HG02623 (cell line): ENCODE results near the gene CEBPZ.
"Not testable (repeated sequence)": the region's sequence is repeated elsewhere in the genome, so short reads cannot be mapped to it uniquely, and the experiment has no call there.

Experiments
- ATAC-seq: cut with Tn5 transposase; IDR thresholded peaks from one replicate; pipeline ENCODE4 v1.9.1; 2021; ENCODE audit warnings: moderate library complexity; ENCODE audit not compliant: unreplicated experiment

CEBPZ gene

GRCh38 chr2:37224063-37224462, 7.3 kb downstream of the CEBPZ start:
- ATAC-seq, result no peak

DNA sequence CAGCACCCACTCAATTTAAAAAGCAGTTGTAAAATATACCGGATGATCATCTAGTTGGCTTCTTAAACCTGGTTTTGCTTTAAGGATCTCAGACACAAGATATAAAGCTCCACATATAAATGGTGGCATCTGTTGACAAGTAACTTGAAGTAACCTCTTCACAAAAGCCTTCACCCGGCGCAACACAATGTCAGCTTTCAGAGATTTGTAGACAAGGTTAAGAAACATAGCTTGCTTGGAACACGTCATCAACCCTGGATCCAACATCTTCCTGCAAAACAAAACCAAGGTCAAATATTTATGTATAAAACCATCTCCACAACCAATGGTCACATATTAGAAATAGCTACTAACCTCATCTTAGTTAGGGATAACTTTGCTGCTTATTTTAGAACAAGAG, 8.3 kb downstream of the CEBPZ start:
- ATAC-seq, result no peak

DNA sequence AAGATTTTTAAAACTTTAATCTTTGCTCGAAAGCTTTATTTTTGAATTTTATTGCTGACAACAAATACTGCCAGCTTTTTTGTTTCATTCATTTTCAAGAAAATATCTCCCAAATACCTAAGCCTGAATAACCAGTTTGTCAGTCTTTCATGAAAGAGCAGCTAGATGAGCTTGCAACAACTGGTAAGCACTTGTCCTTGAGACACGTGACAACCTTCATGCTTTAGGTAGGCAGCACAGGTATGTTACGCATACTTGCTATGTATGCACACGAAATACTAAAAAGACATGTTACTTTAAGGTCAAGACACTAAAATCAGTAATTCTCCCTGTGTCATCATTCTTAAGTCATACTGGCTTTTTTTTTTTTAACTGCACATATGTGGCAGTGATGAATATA, 12.3 kb downstream of the CEBPZ start:
- ATAC-seq, result no peak

DNA sequence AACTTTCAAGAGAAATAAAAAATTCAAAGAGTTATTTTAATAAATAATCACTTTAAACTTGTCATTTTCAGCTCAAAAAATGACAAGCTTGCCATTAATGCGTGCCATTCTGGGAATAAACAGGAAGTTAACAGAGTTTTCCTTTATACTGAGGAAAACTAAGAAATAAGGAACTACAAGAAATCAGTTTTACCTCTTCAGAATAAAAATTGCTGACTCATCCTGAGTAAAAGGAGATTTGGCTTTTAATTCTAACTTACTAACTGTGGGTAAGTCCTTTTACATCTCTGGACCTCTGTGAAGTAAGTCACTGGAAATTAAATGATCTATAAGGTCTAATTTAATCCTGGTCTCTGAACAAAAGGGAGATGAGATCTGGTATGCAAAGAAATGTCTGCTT, 16.1 kb downstream of the CEBPZ start:
- ATAC-seq, result no peak

DNA sequence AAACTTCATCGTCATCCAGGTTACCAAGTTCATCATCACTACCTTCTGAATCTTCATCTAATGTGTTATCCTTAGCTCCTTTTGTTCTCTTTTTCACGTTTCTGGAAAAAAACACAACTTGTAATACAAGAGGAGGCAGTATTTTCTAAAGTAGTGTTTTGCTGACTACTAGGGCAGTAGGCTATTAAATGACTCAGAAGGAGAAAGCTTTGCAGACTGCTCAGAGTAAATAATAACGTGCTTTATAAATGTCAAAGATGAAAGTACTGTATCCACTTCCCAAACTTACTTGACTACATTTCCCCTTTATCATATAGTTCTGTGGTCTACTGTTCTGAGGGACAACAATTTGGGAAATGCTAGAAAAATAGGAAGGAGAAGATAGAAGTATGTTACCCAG, 19.5 kb downstream of the CEBPZ start:
- ATAC-seq, result no peak

- no peak for ATAC-seq
Measured at GRCh38 chr2:37211212-37211611, 20.2 kb downstream of the CEBPZ start.

- ATAC-seq, result not testable (repeated sequence)
Measured at GRCh38 chr2:37206760-37207159, 24.6 kb downstream of the CEBPZ start.

- ATAC-seq, result no peak
Measured at GRCh38 chr2:37205689-37206341, 25.6 kb downstream of the CEBPZ start.

GRCh38 chr2:37205071-37205661, 26.2 kb downstream of the CEBPZ start:
- not testable (repeated sequence) for ATAC-seq

DNA sequence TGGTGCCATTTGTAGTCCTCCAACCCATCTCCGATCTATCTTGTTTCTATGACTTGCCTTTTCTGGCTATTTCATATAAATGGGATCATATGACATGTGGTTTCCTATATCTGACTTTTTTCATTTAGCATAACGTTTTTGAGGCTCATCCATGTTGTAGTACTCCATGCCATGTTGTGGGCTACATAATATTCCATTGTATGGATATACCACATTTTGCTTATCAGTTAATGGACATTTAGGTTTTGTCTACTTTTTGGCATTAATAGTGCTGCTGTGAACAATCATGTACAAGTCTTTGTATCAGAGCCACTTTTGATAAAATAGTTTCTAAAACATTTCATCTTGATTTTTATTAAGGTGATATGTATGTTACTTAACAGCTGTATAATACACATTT, 27.7 kb downstream of the CEBPZ start:
- no peak for ATAC-seq

DNA sequence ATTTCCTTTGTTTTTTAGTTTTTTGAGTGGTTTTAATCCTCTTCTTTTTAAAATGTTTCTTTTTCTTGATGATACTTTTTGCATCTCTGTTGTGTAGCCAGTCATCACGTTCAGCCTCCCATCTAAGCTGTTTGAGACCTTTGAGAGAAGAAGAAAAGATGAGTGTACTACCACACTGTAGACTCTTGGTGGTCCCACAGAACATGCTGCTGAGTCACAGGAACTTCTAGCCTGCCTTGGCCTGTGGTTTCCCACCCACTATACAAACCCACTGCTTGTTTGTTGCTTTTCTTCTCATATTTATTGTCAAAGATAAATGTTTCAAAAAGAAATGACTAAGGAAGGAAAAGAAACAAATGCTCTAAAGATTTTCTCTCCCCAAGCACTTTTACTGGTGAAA, 29.6 kb downstream of the CEBPZ start:
- no peak for ATAC-seq

GRCh38 chr2:37201208-37201607, 30.2 kb downstream of the CEBPZ start:
- ATAC-seq, result no peak

- no peak for ATAC-seq
Measured at GRCh38 chr2:37198681-37199065, 32.7 kb downstream of the CEBPZ start.

GRCh38 chr2:37196320-37197195, 34.8 kb downstream of the CEBPZ start, which contains the start of gene CEBPZOS:
TSS of gene CEBPZOS (plus strand) at chr2:37196496. CDS start at chr2:37199705, 3,209 bp downstream.
- peak; percentile 64 for ATAC-seq

GRCh38 chr2:37195862-37196319, 35.5 kb downstream of the CEBPZ start:
- ATAC-seq, result not testable (repeated sequence)

DNA sequence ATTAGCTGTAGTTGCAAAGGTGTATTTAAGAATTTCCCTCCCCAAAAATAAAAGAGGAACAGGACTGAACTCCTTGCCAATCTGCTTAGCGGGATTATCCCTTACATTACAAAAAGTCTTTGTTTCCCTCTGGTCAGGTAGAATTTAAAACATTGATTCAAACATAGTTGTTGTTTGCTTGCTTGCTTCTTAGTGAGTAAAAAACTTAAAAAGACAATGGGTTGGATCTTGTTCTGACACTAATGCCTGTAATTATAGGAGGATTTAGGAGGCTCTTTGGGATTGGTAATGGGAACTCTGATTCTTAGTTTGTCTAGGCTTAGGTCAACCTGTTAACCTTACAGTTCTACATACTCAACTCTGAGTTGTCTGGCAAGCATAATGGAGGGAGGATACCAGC, 38.8 kb downstream of the CEBPZ start:
- no peak for ATAC-seq

- no peak for ATAC-seq
Measured at GRCh38 chr2:37191747-37192146, 39.6 kb downstream of the CEBPZ start.

DNA sequence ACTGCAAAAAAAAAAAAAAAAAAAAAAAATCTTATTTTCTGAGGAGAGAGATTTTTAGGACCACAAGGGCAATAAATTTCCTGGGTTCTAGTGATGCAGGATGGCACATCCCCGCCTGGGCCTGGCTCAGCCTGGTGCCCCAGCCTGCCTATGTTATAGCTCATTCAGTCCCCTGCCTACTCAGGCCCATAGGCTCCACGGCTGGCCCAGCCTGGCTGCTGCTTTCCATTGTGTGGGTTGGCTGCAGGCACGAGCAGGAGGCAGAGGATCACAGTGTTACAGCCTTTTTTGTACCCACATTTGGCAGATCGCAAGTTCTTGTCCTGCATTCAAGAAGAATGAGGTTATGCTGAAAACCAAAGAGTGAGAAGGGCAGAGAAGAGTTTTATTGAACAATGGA, 40.1 kb downstream of the CEBPZ start:
- no peak for ATAC-seq

- ATAC-seq, result no peak
Measured at GRCh38 chr2:37190290-37190689, 41.1 kb downstream of the CEBPZ start.

DNA sequence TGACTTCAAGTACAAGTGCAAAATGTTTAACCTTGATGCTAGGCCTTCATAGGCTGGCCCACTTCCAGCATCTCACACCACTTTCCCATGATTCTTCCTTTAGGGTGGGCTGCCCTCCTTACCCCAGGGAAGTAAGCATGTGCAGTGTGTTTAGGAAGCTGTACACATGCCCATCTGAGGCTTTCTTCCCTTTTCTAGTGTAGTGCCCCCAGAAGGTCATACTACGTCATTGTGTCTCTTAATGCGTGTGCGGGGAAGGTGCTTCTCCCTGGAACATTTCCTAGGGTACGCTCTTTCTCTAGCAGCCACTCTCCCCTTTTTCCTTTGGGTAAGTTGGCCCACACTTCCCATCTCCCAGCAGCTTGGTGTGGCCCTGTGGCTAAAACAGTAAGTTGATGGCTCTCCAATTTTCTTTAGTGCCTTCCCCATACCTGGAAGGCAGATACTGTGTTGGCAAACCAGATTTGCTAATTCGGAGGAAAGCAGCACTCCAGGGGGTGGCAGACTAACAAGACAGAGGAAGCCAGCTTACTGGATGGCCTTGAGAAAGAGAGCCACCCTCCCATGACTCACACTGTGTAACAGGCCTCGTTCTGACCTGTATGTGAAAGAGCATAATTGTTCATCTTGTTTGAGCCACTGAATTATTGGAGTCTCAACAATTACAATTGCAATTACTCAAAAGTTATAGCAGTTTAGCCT, 41.8 kb downstream of the CEBPZ start:
- no peak for ATAC-seq

DNA sequence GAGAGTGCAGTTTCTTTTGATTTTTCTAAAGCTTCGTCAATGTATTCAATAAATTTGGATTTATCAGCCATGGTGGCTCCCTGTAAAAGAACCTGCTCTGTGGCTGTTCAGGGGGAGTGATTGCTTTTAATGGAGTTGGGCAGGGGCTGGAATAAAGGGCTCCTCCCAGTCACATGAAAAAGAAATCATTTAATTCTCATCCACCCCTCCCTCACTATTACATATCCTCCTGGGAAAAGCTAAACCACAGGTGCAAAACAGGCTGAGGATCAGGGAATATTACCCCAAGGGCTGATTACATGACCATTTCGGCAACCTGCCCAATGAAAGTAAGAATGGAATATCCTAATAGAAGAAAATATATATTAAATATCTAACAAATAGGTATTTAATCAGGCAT, 42.8 kb downstream of the CEBPZ start, which contains the start of gene SULT6B1:
TSS of gene SULT6B1 (minus strand) at position 101 of the 400 bp plus-strand sequence. CDS start at position 71, 30 bp downstream.
- no peak for ATAC-seq
